Activated T-helper 9 cell treated with anti-CD3 and anti-CD28 coated beads, Interleukin-2, amount 50 U/mL, for 16 hours (primary cell): ENCODE results near the gene AGO3.
"Not testable (repeated sequence)": the region's sequence is repeated elsewhere in the genome, so short reads cannot be mapped to it uniquely, and the experiment has no call there.

Experiments used
- DNase-seq: peaks from one replicate; pipeline ENCODE4 v3.0.0-alpha.2; 2020; ENCODE audit warnings: low read depth

Gene AGO3

GRCh38 chr1:35930593-35931445 lies at the start of gene AGO3:
TSS of gene AGO3 (plus strand) at chr1:35931105. CDS start at chr1:35931427, 322 bp downstream.
- peak; percentile 85 for DNase-seq

DNA sequence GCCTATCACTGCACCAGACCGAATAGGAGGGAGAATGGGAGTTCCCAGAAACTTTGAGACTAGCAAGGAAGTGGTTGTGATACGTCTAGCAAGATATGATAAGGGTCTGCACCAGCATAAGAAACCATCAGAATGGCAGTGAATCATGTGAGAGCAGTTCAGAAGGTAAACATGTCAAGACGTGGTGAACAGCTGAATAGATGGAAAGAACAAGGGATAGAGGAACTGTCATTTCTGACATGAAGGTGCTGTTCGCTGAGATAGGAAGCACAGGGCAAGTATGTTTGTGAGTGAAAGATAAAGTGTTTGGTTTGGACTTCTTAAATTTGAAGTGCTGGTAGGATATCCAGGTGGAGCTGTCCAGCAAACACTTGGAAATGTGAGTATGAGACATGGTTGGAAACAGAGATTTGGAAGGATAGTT lies 49.0 kb upstream of the AGO3 start:
- no peak for DNase-seq

- DNase-seq: no peak
Measured at GRCh38 chr1:35882586-35882944, 48.3 kb upstream of the AGO3 start.

GRCh38 chr1:35882945-35883634 lies 47.8 kb upstream of the AGO3 start, which contains the start of gene AGO1:
TSS of gene AGO1 (plus strand) at chr1:35883209. CDS start at chr1:35883422, 213 bp downstream.
- DNase-seq: peak; percentile 97

DNA sequence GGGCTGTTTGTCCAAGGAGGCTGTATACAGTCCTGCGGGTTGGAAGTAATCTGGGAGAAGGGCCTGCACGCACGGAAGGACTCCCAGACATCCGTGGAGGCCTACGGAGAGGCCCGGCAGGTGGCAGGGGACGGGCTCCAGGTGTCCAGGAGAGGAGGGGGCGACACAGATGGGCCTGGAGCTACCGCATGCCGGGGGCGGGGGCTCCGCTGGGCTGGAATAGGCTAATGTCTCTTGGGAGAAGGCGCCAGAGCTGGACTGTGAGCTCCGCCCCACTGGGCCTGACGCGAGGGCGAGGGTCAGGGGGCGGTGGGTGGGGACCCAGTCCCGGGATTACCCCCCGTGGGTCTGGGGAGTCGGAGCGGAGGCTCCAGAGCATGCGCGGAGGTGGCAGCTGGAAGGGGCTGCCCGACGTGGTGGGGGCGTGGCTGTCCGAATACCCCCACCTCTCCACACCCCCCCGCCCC lies 47.2 kb upstream of the AGO3 start:
- DNase-seq: peak; percentile 41

- no peak for DNase-seq
Measured at GRCh38 chr1:35884934-35885333, 46.0 kb upstream of the AGO3 start.

- DNase-seq: no peak
Measured at GRCh38 chr1:35885961-35886558, 44.8 kb upstream of the AGO3 start.

DNA sequence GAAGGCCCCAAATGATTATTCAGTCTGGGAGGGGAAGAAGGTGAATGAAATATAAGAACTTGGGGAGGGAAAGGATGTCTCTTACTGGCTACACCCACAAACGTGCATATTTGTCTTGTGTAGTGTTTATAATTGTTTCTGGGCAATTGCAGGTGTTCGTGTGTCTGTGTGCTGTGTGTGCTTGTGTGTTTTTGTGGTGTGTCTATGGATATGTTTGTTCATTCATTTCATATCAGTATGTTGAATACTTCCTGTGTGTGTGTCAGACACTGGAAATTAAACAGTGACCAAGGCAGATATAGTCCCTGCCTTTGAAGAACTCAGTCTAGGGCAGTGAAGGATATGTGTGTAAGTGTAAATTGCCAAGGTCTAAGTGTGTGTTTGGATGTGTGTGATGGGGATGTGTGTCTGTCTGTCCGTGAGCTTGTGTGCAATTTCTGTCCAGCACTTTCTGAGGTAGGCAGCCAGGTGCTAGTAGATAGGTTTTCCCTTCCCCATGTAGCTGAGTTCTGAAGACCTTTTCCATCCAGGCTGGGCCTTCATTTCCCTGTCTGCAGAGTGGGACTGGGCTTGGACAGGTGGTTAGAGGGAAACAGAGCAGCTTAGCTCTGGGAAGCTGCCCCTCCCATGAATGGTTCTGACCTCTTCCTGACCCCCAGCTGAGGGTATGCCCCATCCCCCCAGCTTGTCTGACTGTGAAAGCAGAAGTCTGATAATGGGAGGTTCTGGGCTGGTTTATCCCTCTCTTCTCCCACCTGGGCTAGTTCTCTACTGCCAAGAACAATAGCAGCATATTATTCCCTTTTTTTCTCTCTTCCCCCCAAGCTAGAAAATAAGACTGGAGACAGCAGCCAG lies 44.1 kb upstream of the AGO3 start:
- DNase-seq: no peak

- DNase-seq: no peak
Measured at GRCh38 chr1:35887508-35887907, 43.4 kb upstream of the AGO3 start.

GRCh38 chr1:35888255-35888654 lies 42.6 kb upstream of the AGO3 start:
- DNase-seq: no peak

- not testable (repeated sequence) for DNase-seq
Measured at GRCh38 chr1:35888981-35889380, 41.9 kb upstream of the AGO3 start.

GRCh38 chr1:35893051-35893879 lies 37.6 kb upstream of the AGO3 start:
- DNase-seq: no peak

GRCh38 chr1:35894183-35894582 lies 36.7 kb upstream of the AGO3 start:
- DNase-seq: no peak

GRCh38 chr1:35894656-35895055 lies 36.2 kb upstream of the AGO3 start:
- no peak for DNase-seq

DNA sequence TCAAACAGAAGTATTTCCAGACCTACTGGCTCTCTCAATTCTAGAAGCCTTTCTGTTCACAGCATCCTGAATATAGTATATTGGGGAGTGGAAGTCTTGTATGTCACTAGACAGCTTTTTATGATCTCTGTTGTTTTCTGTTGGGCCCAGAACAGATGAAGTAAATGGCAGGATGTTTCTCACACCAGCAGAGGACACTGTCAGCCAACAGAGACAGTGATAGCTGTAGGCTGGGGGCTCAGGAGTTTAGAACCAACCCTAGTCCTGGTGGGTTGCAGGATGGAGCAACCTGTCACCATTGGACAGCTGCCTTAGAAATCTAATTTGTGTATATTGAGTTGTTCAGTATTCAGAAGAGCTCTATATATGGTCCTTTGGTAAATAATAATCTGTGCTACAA lies 31.0 kb upstream of the AGO3 start:
- DNase-seq: no peak

DNA sequence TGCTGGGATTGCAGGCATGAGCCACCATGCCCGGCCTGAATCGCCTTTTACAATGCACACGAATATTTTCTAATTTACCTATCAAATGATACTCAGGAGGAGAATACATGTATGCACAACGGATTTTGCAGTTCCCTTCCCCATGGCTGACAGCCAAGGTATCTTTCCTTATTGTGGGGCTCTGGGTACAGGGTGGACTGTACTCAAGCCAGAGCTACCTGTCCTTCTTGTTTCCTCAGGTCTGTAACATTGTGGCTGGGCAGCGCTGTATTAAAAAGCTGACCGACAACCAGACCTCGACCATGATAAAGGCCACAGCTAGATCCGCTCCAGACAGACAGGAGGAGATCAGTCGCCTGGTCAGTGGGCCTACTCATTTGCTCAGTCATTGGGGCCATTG lies 29.7 kb upstream of the AGO3 start:
- DNase-seq: no peak

GRCh38 chr1:35902671-35903070 lies 28.2 kb upstream of the AGO3 start:
- no peak for DNase-seq

- no peak for DNase-seq
Measured at GRCh38 chr1:35914717-35915116, 16.2 kb upstream of the AGO3 start.

DNA sequence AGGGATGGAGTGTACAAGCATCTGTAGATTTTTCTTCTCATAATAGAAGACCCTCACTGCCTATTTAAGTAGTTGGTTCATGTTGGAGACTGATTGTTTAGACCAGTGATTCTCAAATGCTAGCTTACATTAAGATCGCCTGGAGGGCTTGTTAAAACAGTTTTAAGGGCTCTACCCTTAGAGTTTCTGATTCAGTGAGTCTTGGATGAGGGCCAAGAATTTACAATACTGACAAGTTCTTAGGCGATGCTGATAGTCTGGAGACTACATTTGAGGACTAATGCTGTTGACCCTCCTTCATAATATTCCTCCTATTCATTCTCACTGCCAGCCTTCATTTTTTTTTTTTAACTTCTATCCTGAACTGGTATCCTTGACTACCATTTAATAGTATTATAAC lies 15.2 kb upstream of the AGO3 start:
- no peak for DNase-seq

DNA sequence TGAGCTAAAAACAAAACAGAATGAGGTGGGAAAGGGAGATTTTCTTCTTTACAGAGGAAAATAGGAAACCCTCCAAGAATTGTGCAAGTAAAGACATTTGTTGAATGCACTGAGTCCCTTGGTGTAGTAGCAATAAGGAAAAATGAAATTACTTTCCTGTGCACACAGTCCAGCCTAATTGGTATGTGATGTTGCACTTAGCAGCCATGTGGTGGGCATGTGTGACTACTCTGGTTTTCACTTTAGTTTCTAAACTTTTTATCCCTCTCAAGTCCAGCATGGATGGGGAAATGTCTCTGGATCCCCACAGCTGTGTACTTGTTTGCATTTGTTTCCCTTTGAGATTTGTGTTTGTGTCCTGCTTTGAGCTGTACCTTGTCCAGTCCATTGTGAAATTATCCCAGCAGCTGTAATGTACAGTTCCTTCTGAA lies 7.1 kb upstream of the AGO3 start:
- DNase-seq: no peak

- no peak for DNase-seq
Measured at GRCh38 chr1:35924838-35925237, 6.1 kb upstream of the AGO3 start.
